IPS DF 4.7 (cell line): ENCODE data around the gene NRN1L.

Experiments
- DNase-seq: peaks from one replicate; pipeline ENCODE4 v3.0.0-alpha.2; 2013; ENCODE audit warnings: low spot score; ENCODE audit errors: extremely low read depth

NRN1L gene

GRCh38 chr16:67934306-67935100 lies 49.8 kb downstream of the NRN1L start:
- DNase-seq: no peak

GRCh38 chr16:67935101-67935401 lies 50.4 kb downstream of the NRN1L start:
- DNase-seq: no peak

- DNase-seq: peak; percentile 91
Measured at GRCh38 chr16:67935402-67936123, 50.9 kb downstream of the NRN1L start.
